Epithelial cell of proximal tubule (primary cell): Measurements from ENCODE around the gene RHOC. TPM values are rescaled to one million over a fixed set of nuclear protein-coding genes. Genes with fewer than 3 reads are reported as not detected.
"Not testable (repeated sequence)": the region's sequence is repeated elsewhere in the genome, so short reads cannot be mapped to it uniquely, and the experiment has no call there.

Source experiments
- DNase-seq: peaks from one replicate; pipeline ENCODE4 v3.0.0-alpha.2; 2011; ENCODE audit warnings: low read depth
- H3K4me3 ChIP-seq: 2 replicates; pipeline ENCODE4 v1.5.1; 2011; ENCODE audit warnings: low read depth, mild to moderate bottlenecking, low read length
- total RNA-seq: library from RNA; depleted of rRNA; stranded (reverse); fragments of >200 nt; gene quantifications from 2 replicates; pipeline ENCODE4 v1.2.3, GENCODE V29; 2015
- TF ChIP-seq, protein P1 (sequence below): conservative IDR thresholded peaks from 2 replicates; pipeline ENCODE4 v1.5.1; 2012; ENCODE audit warnings: low read depth, mild to moderate bottlenecking, low read length

Gene RHOC
- total RNA-seq, 1 donor from 2014 or later = 1,011 TPM

DNA sequence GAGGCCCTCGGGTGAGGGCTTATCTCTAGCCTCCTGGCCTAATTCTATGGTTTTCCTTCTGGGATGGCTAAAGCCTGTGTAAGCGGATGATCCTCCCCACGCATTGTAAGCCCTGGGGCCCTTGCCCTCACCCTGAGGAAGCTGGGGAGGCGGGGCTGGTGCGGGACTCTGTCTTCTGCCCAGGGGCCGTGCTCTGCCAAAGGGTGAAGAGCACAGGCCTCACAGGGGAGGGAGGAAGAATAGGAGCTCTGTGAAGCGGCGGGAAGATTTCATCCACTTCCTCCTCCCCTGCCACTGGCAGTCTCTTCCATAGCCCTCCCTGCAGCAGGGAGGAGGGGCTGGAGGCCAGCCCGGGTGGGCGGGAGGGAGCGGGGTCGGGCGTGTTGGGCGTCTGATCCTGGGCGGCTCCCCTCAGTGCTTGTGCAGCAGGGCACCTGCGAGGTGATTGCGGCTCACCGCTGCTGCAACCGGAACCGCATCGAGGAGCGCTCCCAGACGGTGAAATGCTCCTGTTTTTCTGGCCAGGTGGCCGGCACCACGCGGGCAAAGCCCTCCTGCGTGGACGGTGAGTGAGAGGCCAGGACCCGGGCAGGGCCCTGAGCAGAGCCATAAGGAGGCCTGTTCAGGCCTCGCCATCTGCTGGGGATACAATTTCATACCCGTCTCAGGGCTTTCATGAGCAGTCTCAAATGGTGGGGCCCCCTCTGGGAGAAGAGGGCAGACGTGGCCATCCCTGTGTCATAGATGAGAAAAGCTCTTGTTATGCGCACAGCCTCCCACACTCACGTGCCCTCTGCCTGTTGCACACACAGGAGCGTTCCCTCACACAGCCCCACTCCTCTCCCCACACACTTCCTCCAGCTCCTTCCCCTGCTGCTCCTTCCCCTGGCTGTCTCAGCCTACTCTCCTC is 15.9 kb upstream of the RHOC start:
- no peak for DNase-seq
- no peak overlapping the region for H3K4me3 ChIP-seq
- TF ChIP-seq, protein P1, sequence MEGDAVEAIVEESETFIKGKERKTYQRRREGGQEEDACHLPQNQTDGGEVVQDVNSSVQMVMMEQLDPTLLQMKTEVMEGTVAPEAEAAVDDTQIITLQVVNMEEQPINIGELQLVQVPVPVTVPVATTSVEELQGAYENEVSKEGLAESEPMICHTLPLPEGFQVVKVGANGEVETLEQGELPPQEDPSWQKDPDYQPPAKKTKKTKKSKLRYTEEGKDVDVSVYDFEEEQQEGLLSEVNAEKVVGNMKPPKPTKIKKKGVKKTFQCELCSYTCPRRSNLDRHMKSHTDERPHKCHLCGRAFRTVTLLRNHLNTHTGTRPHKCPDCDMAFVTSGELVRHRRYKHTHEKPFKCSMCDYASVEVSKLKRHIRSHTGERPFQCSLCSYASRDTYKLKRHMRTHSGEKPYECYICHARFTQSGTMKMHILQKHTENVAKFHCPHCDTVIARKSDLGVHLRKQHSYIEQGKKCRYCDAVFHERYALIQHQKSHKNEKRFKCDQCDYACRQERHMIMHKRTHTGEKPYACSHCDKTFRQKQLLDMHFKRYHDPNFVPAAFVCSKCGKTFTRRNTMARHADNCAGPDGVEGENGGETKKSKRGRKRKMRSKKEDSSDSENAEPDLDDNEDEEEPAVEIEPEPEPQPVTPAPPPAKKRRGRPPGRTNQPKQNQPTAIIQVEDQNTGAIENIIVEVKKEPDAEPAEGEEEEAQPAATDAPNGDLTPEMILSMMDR = no peak

DNA sequence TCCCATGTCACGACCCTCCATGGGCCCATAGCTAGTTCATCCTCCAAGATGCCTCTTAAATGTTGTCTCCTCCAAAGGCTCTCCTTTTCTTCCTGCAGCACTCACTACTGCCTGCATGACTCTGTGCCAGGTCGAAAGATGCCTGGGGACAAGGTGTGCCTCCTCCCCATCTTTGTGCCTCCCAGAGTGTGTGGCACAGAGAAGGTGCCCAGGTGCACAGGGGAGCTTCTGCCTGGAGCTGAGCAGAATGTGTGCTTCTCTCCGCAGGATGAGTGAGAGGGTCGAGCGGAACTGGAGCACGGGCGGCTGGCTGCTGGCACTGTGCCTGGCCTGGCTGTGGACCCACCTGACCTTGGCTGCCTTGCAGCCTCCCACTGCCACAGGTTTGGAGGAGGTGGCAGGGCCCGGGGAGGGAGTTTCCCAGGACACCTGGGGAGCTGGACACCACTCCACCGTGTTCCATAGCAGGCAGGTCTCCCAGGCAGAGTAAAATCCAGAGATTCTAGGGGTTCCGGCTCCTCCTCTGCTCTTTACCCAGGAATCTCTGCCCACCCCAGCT is 15.1 kb upstream of the RHOC start:
- no peak overlapping the region for H3K4me3 ChIP-seq
- DNase-seq = no peak
- TF ChIP-seq, protein P1 = no peak

DNA sequence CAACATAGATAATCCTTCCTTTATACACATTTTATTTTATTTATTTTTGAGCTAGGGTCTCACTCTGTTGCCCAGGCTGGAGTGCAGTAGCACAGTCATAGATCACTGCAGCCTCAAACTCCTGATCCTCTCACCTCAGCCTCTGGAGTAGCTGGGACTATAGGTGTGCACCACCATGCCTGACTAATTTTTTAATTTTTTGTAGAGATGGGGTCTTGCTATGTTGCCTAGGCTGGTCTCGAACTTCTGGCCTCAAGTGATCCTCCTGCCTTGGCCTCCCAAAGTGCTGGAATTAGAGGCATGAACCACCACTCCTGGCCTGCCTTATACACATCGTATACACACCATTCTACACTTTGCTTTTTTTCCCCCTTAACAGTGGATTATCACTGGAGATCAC is 14.4 kb upstream of the RHOC start:
- H3K4me3 ChIP-seq, DNase-seq: not testable (repeated sequence)

DNA sequence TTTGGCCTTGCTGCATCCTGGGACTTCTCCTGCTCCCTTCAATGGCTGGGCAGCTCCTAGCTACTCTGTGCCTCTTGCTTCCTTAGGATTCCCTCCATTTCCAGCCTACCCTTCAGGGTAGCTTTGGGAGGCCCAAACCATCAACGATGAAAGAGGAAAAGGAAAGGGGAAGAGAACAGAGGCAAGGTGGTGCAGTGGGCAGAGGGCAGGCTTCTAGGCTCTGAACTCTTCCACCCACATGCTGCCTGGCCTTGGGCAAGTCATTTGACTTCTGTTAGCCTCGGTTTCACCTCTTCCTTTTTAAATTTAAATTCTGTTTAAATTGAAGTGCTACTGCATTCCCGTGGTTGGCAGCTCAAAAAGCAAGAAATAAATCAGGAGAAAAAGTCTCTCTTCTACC is 13.9 kb upstream of the RHOC start:
- no peak overlapping the region for H3K4me3 ChIP-seq
- DNase-seq = no peak
- TF ChIP-seq, protein P1 = no peak

DNA sequence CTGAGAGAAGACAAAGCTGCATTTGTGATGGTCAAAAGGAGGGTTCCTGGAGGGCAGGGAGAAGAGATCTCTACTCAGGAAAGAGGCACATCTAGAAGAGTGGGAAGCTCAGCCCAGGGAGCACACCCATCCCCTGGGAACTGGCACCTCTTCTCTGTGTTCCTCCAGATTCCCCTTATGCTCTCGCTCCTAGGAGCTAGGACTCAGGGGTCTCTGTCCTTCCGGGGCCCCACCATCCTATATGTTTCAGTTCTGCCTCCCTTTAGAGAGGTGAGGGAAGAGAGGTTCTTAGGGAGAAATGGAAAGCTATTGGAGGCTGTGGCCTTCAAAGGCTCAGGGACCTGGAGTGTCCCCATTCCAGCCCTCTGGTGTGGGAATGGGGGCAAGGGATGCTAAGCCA is 12.8 kb upstream of the RHOC start:
- no peak for DNase-seq
- no peak overlapping the region for H3K4me3 ChIP-seq
- TF ChIP-seq, protein P1 = no peak

DNA sequence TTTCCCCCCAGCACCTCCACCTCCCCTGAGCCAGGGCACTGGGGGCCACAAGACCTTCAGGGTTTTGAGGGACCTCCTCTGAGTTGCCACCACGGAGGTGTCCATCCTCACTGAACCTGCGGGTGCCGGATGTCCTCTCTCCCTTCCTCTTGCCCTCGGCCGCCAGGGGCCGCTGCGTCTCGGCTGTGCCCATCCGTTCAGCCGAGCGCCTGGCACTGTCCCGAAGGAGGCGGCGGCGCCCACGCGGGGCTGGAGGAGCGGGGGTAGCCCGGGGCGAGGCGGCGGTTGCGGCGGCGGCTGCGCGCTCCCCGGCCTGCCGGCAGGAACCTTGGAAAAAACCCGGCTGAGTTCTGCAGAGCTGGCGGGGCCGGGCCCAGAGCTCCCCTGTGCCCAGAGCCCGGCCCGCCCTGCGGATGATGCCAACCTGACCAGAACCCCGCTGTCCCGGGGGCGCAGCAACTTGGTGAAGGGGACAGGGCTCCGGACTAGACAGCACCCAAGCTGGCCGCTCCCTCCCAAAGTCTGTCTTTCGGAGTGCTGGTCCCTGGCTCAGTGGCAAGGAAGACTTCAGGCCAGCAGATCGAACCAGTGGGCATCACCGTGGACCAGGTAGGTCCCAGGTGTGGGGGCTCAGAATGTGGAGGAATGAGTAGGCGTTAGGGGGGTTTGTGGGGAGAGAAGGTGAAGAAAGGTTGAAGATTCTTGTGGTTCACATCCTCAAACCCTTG is 11.9 kb upstream of the RHOC start:
- H3K4me3 ChIP-seq = no peak overlapping the region
- no peak for DNase-seq
- TF ChIP-seq, protein P1 = peak; percentile 83

DNA sequence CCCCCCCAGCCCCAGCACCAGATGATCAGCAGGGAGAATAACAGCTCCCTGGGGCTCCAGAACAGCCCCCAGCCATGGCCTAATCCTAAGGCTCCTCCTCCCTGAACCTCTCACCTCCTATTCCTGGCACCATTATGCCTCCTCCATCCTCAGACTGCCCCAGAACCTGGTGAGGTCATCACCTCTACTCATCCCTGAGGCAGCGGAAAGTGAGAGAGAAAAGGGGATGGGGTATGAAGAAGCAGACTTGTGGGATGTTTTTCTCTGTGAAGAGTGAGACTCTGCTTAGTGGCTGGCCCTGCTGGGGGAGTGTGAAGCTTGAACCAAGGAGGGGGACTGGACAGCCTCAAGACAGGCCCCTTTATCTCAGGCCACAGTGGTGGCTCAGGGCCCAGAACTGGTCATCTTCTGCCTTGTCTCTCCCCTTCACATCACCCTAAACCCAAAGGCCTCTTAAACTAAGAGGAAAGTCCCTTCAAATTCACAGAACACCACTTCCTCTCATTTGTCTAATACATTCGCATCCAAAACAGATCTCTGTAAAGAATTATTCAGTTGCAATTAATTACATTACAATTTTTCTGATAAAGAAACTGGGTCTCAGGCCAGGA is 10.4 kb upstream of the RHOC start:
- no peak for DNase-seq

More for the DNA sequence above, 10.4 kb upstream of the RHOC start:
- no peak overlapping the region for H3K4me3 ChIP-seq
- TF ChIP-seq, protein P1 = no peak
